GM19452 (cell line): ENCODE data around the gene RAD52.

Source experiments
- ATAC-seq: cut with Tn5 transposase; IDR thresholded peaks from one replicate; pipeline ENCODE4 v1.9.1; 2021; ENCODE audit not compliant: unreplicated experiment

The RAD52 gene

DNA sequence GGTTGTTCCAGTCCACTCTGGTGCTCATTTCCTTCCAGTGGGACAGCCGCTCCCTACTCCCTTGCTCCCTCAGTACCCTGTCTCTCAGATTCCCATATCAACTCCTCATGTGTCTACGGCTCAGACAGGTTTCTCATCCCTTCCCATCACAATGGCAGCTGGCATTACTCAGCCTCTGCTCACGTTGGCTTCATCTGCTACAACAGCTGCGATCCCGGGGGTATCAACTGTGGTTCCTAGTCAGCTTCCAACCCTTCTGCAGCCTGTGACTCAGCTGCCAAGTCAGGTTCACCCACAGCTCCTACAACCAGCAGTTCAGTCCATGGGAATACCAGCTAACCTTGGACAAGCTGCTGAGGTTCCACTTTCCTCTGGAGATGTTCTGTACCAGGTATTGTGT, 69.9 kb downstream of the RAD52 start:
- no peak for ATAC-seq

DNA sequence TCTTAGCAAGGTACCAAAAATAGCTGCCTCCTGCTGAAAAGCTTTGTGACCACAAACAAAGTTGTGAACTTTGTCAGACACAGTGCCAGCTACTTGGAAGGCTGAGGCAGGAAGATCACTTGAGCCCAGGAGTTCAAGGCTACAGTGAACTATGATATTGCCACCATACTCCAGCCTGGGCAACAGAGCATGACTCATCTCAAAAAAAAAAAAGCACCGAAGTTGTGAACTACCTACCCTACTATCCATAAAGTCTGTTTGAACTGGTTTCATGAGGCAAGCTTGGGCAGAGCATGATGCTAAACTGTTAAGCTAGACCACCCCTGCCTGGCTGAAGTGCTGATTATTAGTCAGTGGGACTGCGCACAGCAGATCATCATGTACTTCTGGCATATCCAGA, 75.5 kb downstream of the RAD52 start:
- ATAC-seq: no peak

DNA sequence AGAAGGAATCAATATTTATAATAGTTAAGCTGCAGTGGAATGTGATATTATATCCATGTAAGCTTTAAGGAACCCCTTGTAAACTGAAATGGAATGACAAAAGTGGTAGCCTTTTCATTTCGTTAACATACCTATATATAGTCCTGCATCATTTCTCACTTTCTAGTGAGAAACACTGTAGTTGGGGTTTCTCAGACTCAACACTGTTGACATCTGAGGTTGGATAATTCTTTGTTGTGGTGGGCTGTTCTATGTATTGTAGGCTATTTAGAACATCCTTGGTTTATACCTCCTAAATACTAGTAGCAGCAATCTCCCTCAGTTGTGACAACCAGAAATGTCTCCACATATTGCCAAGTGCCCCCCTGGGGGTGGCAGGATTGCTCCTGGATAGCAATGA, 79.1 kb downstream of the RAD52 start:
- no peak for ATAC-seq

DNA sequence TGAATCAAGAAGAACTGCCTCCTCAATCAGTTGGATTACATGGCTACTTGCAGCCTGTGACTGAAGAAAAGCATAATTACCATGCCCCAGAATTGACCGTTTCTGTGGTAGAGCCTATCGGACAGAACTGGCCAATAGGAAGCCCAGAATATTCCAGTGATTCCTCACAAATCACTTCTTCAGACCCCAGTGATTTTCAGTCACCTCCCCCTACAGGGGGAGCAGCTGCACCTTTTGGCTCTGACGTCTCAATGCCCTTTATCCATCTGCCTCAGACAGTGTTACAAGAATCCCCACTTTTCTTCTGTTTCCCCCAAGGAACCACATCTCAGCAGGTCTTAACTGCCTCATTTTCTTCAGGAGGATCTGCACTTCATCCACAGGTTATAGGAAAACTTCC, 80.8 kb downstream of the RAD52 start:
- ATAC-seq: no peak

DNA sequence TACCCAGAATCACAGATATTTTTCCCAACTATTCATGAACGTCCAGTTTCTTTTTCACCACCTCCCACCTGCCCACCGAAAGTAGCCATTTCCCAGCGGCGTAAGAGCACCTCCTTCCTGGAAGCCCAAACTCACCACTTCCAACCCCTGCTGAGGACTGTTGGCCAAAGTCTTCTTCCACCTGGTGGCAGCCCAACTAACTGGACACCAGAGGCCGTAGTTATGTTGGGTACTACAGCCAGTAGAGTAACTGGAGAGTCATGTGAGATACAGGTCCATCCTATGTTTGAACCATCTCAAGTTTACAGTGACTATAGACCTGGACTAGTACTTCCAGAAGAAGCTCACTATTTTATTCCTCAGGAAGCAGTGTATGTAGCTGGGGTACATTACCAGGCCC, 81.6 kb downstream of the RAD52 start:
- no peak for ATAC-seq

DNA sequence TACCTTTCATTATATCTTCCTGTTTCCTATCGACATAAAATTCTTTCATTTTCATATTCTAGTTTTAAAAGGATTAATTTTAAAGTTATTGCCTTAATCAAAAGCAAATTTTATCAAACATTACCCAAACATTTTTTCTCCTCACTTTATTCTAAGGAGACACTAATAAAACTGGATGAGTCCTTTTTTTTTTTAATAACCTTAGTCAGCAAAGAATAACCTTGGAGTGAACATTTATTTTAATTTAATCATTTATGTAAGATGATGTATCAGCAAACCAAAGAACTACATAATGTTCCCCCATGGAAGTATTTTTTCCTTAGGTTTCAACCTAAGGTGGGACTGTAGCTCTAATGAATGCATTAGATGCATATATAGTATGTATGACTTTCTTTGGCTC, 83.9 kb downstream of the RAD52 start:
- no peak for ATAC-seq

DNA sequence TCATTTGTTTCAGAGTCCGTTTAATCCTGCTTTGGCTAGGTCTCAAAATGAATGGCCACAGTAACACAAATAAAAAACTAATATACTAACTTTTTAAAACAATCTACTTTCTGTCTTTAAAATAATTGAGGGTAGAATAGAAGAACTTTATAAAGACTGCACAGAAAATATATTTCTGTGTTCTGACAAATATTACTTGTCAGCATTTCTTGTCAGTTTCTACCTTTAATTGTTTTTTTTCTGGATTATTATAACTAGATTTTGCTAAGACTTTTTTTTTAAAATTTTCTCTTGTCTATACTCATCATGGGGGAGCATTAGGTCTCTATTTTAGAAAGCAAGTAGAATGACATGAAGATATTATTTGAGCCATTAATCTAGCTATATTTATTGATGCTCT, 86.2 kb downstream of the RAD52 start:
- ATAC-seq: no peak

DNA sequence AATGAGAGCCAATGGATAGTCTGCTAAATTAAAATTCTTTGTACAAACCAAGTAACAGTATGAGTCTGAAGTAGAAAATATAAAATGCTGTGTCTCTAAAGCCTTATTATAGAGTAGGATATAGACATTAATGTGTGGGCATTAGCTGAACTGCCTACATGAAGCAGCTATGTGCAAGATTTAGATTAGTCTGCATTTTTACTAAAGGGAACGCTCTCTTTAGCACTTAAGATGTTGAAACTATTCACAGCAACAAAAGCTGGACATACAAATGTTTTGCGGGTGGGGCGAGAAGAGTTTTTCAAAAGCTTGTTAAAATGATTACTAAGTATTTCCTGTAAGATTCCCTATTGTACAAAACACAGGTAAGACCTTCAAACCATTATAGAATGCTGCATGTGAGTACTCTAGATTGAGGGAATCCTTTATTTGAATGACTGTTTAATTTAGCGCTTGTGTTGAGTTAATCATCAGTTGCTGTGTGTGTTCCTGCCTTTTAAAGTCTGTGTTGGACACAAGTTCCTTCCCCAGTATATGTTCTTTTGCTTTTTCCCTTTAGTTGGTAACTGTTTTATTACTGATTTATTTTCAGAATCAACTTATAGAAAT, 87.1 kb downstream of the RAD52 start:
- ATAC-seq: no peak
